ENCODE data around the gene TRIO. TPM values are rescaled to one million over a fixed set of nuclear protein-coding genes. Genes with fewer than 3 reads are reported as not detected.

Gene TRIO
- total RNA-seq, 1 donor: 211 TPM

- no peak for DNase-seq (ENCODE audit: low read depth)
- no peak overlapping the region for H3K4me3 ChIP-seq (ENCODE audit: low read depth, low read length)
- TF ChIP-seq, protein P1, sequence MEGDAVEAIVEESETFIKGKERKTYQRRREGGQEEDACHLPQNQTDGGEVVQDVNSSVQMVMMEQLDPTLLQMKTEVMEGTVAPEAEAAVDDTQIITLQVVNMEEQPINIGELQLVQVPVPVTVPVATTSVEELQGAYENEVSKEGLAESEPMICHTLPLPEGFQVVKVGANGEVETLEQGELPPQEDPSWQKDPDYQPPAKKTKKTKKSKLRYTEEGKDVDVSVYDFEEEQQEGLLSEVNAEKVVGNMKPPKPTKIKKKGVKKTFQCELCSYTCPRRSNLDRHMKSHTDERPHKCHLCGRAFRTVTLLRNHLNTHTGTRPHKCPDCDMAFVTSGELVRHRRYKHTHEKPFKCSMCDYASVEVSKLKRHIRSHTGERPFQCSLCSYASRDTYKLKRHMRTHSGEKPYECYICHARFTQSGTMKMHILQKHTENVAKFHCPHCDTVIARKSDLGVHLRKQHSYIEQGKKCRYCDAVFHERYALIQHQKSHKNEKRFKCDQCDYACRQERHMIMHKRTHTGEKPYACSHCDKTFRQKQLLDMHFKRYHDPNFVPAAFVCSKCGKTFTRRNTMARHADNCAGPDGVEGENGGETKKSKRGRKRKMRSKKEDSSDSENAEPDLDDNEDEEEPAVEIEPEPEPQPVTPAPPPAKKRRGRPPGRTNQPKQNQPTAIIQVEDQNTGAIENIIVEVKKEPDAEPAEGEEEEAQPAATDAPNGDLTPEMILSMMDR (IDR thresholded peaks at IDR 0.05; ENCODE audit: insufficient read depth, low read length): no peak
Observed at GRCh38 chr5:14267166-14267838, 124.2 kb downstream of the TRIO start.

DNA sequence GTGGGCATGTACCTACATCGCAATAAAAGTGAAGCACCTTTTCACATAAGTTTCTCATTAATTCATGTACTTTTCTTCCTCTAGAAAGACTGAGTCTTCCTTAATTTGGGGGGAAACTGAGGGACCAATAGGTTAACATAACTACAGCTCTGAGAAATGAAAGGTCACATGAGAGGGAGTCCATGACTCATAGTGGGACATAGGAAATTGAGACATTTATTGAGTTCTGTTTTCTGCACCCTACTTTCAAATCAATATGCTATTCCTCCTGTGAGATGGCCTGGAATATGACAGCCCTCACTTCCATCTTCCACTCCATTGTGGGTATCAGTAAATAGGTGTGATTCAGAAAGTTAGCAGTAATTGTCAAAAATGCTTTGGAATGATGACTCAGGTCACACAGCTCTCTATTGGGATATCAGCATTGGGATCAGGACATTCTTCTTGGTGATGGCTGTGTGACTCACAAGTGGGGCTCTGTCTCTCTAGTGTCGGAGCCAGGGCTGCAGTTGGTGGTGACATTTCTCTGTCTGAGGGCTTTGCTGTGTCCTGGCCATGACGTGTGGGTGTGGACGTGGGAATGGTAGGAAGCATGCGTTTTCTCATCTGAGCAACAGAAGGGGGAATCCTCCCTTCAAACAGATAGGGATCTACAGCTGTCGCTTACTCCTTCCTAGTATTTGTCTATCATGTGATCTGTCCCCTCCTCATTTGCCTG lies 125.0 kb downstream of the TRIO start:
- TF ChIP-seq, protein P1 (IDR thresholded peaks at IDR 0.05; ENCODE audit: insufficient read depth, low read length): no peak
- H3K4me3 ChIP-seq (ENCODE audit: low read depth, low read length): no peak overlapping the region
- peak; percentile 46 for DNase-seq (ENCODE audit: low read depth)

- TF ChIP-seq, protein P1 (IDR thresholded peaks at IDR 0.05; ENCODE audit: insufficient read depth, low read length): no peak
Observed at GRCh38 chr5:14268738-14269137, 125.6 kb downstream of the TRIO start.

DNA sequence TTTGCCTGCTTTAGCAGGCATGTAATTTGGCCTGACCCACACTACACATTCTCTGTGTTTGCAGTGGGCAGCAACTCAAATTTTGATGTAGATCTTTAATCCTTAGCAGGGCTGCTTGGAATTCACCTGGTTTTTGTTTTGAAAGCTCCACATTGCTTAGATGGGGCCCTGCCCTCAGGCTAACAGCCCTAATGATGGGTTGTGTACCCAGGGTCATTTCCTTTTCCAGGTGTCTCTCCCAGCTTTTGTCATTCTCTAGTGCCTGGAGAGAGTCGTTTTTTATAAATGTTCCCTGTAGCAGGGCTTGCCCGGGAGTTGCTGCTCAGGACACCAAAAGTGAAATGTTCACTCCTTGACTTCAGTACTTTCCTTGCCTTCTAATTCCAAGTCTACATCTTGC lies 126.3 kb downstream of the TRIO start:
- no peak overlapping the region for H3K4me3 ChIP-seq (ENCODE audit: low read depth, low read length)
- no peak for DNase-seq (ENCODE audit: low read depth)
- TF ChIP-seq, protein P1 (IDR thresholded peaks at IDR 0.05; ENCODE audit: insufficient read depth, low read length): no peak

More at GRCh38 chr5:14268738-14269137, 125.6 kb downstream of the TRIO start:
- H3K4me3 ChIP-seq (ENCODE audit: low read depth, low read length): no peak overlapping the region
- DNase-seq (ENCODE audit: low read depth): peak; percentile 68

DNA sequence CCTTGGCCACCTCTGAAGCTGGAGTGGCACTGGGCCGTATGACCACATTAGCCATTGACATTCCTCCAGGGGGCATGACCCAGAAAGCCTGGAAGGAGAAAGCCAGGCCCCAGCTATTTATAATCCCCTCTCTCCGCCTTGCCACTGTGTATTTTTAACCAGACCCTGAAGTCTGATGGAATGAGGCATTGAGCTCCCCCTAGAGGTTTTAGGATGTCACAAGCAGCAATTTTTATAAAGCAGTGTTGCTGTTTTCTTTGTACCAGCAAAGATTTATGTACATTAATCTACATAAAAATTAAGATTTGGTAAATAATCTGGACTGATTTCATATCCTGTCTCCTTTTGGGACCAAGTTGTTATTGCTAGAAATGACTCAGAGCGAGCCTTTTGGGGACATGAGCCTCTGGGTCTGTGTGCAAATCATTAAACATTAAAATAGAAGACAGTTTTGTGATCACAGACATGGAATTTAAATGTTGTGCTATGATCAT lies 127.1 kb downstream of the TRIO start:
- peak; percentile 79 for DNase-seq (ENCODE audit: low read depth)
- no peak overlapping the region for H3K4me3 ChIP-seq (ENCODE audit: low read depth, low read length)
- TF ChIP-seq, protein P1 (IDR thresholded peaks at IDR 0.05; ENCODE audit: insufficient read depth, low read length): peak; percentile 87

DNA sequence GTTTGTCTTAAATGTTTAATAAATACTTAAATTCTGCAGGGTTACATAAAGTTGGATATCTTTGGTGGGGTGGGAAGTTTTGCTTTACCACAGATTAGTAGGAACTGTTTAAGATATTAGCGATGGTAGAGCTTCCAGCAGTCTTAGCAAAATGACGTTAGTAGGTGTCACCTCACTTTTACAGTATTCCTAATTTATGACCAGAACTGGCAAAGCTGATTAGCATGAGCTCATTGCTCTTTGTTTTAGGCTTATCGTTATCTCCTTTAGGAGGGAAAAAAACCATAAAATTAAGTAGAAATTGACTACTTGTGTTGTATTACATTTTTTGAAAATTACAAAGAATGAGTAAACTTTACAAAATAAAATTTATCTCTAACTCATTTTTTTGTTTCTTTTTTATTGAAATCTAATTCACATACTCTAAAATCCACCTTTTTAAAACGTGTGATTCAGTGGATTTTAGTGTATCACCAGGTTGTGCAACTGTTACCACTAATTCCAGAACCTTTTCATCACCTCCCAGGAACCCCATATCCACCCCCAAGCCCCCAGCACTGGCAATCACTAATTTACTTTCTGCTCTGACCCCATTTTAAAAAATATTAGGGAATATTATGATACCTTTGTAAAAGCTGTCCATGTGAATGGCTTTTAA lies 129.5 kb downstream of the TRIO start:
- H3K4me3 ChIP-seq (ENCODE audit: low read depth, low read length): no peak overlapping the region
- DNase-seq (ENCODE audit: low read depth): peak; percentile 47
- TF ChIP-seq, protein P1 (IDR thresholded peaks at IDR 0.05; ENCODE audit: insufficient read depth, low read length): no peak
